Naive B cell (primary cell): ENCODE data around the gene PSMB3. TPM values are rescaled to one million over a fixed set of nuclear protein-coding genes. Genes with fewer than 3 reads are reported as not detected.

Source experiments
- ATAC-seq, 2 donors: fragments of 150-1000 bp; cut with Tn5 transposase; 2 replicates each; pipeline ENCODE4 v1.10.0; 2021; ENCODE audit warnings: low read depth in 2 of 2, mild to moderate bottlenecking in 2 of 2, moderate library complexity in 2 of 2
- DNase-seq: peaks from one replicate; pipeline ENCODE4 v3.0.0; 2022
- H3K27ac Mint-ChIP-seq, 6 donors: one replicate each; pipeline ENCODE4 v1.8.0; 2020 to 2022; ENCODE audit warnings: mild to moderate bottlenecking in 6 of 6, mixed read lengths in 6 of 6, moderate library complexity in 5 of 6, inconsistent platforms in 2 of 6
- H3K27me3 Mint-ChIP-seq, 3 donors: one replicate each; pipeline ENCODE4 v1.8.0; 2021 to 2022; ENCODE audit warnings: mixed read lengths in 3 of 3, mild to moderate bottlenecking in 1 of 3
- H3K36me3 Mint-ChIP-seq, 2 donors: one replicate each; pipeline ENCODE4 v1.8.0; 2020 to 2022; ENCODE audit warnings: mixed read lengths in 2 of 2, inconsistent platforms in 1 of 2, mild to moderate bottlenecking in 1 of 2
- H3K4me1 Mint-ChIP-seq, 3 donors: one replicate each; pipeline ENCODE4 v1.8.0; 2020 to 2022; ENCODE audit warnings: mixed read lengths in 3 of 3, inconsistent platforms in 1 of 3, mild to moderate bottlenecking in 1 of 3, moderate library complexity in 1 of 3
- H3K4me3 Mint-ChIP-seq, 8 donors: one replicate each; pipeline ENCODE4 v1.8.0; 2020 to 2022; ENCODE audit warnings: mild to moderate bottlenecking in 8 of 8, mixed read lengths in 8 of 8, moderate library complexity in 8 of 8, inconsistent platforms in 2 of 8
- H3K9me3 Mint-ChIP-seq, 7 donors: one replicate each; pipeline ENCODE4 v1.8.0; 2020 to 2022; ENCODE audit warnings: mixed read lengths in 7 of 7, mild to moderate bottlenecking in 5 of 7, inconsistent platforms in 2 of 7, moderate library complexity in 1 of 7
- polyA plus RNA-seq, 6 donors: library from polyadenylated mRNA; unstranded; fragments of 300-500 nt; fragmentation: Illumina TruSeq; gene quantifications; one replicate each; pipeline ENCODE4 v1.2.3, GENCODE V29; 2021; ENCODE audit warnings: low read depth in 6 of 6

Gene PSMB3
- polyA plus RNA-seq, 6 donors from 2014 or later: 326 to 642 (median 411) TPM

GRCh38 chr17:38750312-38751121 lies 2.0 kb upstream of the PSMB3 start:
- ATAC-seq (no peak), DNase-seq (no peak)
- peaks cover 0 to 4% (median 0%) of the 10 kb centered on the region in 7 donors for H3K9me3 Mint-ChIP-seq
- peak overlapping the region in 4 of 6 donors; percentile 76 to 99 (median 96) for H3K27ac Mint-ChIP-seq
- H3K36me3 Mint-ChIP-seq: peaks cover 0 to 15% of the 10 kb centered on the region in 2 donors
- peaks cover 49 to 67% (median 64%) of the 10 kb centered on the region in 3 donors for H3K4me1 Mint-ChIP-seq
- H3K27me3 Mint-ChIP-seq: peaks cover 22 to 42% (median 41%) of the 10 kb centered on the region in 3 donors
- H3K4me3 Mint-ChIP-seq: peak overlapping the region; percentile 89 to 100 (median 98)

- peak overlapping the region; percentile 94 to 99 (median 98) for H3K27ac Mint-ChIP-seq
- H3K4me1 Mint-ChIP-seq: peaks cover 45 to 68% (median 57%) of the 10 kb centered on the region in 3 donors
- peak overlapping the region; percentile 89 to 100 (median 98) for H3K4me3 Mint-ChIP-seq
- ATAC-seq: no peak
- H3K9me3 Mint-ChIP-seq: peaks cover 0 to 4% (median 0%) of the 10 kb centered on the region in 7 donors
- peaks cover 4 to 15% of the 10 kb centered on the region in 2 donors for H3K36me3 Mint-ChIP-seq
- peaks cover 21 to 36% (median 35%) of the 10 kb centered on the region in 3 donors for H3K27me3 Mint-ChIP-seq
- DNase-seq: no peak
These were observed 1.3 kb upstream of the PSMB3 start for GRCh38 chr17:38751144-38751807.

GRCh38 chr17:38751808-38752307 lies 683 bp upstream of the PSMB3 start:
- H3K4me1 Mint-ChIP-seq: peaks cover 39 to 65% (median 52%) of the 10 kb centered on the region in 3 donors
- peak; percentile 31 to 39 for ATAC-seq

GRCh38 chr17:38753071-38753506 lies 548 bp downstream of the PSMB3 start:
- H3K36me3 Mint-ChIP-seq: peaks cover 4 to 8% of the 10 kb centered on the region in 2 donors
- H3K27me3 Mint-ChIP-seq: peaks cover 14 to 20% (median 19%) of the 10 kb centered on the region in 3 donors
- ATAC-seq (no peak), DNase-seq (no peak)
- peak overlapping the region in 5 of 6 donors; percentile 94 to 99 (median 99) for H3K27ac Mint-ChIP-seq
- peak overlapping the region; percentile 89 to 100 (median 98) for H3K4me3 Mint-ChIP-seq
- peaks cover 0 to 4% (median 0%) of the 10 kb centered on the region in 7 donors for H3K9me3 Mint-ChIP-seq
- H3K4me1 Mint-ChIP-seq: peaks cover 33 to 63% (median 49%) of the 10 kb centered on the region in 3 donors

More at GRCh38 chr17:38751808-38752307, 683 bp upstream of the PSMB3 start:
- Mint-ChIP-seq H3K36me3 (peaks cover 4 to 10% of the 10 kb centered on the region in 2 donors), H3K9me3 (peaks cover 0 to 4% (median 0%) of the 10 kb centered on the region in 7 donors), H3K4me3 (peak overlapping the region; percentile 89 to 100 (median 98)), H3K27ac (peak overlapping the region; percentile 94 to 99 (median 98)), H3K27me3 (peaks cover 15 to 30% (median 29%) of the 10 kb centered on the region in 3 donors)
- peak; percentile 78 for DNase-seq

- no peaks in the 10 kb centered on the region for H3K9me3 Mint-ChIP-seq
- peaks cover 4 to 14% (median 10%) of the 10 kb centered on the region in 3 donors for H3K4me1 Mint-ChIP-seq
- H3K27ac Mint-ChIP-seq: peak overlapping the region in 4 of 6 donors; percentile 47 to 91 (median 66)
- no peaks in the 10 kb centered on the region for H3K27me3 Mint-ChIP-seq
- H3K36me3 Mint-ChIP-seq: peaks cover 6 to 25% of the 10 kb centered on the region in 2 donors
- H3K4me3 Mint-ChIP-seq: no peak overlapping the region
- DNase-seq: no peak
- ATAC-seq: peak in 1 of 2 donors; percentile 34
These were observed 9.1 kb downstream of the PSMB3 start for GRCh38 chr17:38761612-38762011.

- no peaks in the 10 kb centered on the region for H3K9me3 Mint-ChIP-seq
- no peak overlapping the region for H3K4me3 Mint-ChIP-seq
- no peaks in the 10 kb centered on the region for H3K27me3 Mint-ChIP-seq
- DNase-seq (no peak), ATAC-seq (no peak)
- peak overlapping the region in 3 of 6 donors; percentile 44 to 87 (median 76) for H3K27ac Mint-ChIP-seq
- H3K4me1 Mint-ChIP-seq: peaks cover 7 to 14% (median 10%) of the 10 kb centered on the region in 3 donors
- peaks cover 6 to 25% of the 10 kb centered on the region in 2 donors for H3K36me3 Mint-ChIP-seq
These were observed 9.7 kb downstream of the PSMB3 start for GRCh38 chr17:38762231-38762630.

DNA sequence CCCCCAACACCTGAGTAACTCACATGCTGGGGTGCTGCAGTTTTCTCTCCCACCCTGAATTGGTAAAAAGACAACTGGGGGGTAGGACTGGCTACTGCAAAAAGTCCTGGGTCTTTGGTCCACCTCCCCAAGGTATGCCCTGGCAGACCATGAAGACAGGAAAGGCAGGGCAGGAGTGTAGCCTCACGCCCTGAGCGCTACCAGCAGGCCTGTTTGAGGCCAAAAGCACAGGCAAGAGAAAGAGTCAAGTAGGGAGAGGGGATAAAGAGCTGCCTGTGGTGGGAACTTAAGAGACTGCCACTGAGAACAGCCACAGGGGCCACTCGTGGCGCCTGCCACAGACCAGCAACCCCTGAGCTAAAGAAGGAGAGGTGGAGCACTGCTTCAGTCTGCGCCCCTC lies 13.8 kb downstream of the PSMB3 start:
- Mint-ChIP-seq H3K4me3 (no peak overlapping the region), H3K27ac (peak overlapping the region in 2 of 6 donors; percentile 72 to 88), H3K9me3 (no peaks in the 10 kb centered on the region), H3K36me3 (peaks cover 8 to 26% of the 10 kb centered on the region in 2 donors), H3K27me3 (no peaks in the 10 kb centered on the region), H3K4me1 (peaks cover 6 to 17% (median 10%) of the 10 kb centered on the region in 3 donors)
- ATAC-seq (no peak), DNase-seq (no peak)

DNA sequence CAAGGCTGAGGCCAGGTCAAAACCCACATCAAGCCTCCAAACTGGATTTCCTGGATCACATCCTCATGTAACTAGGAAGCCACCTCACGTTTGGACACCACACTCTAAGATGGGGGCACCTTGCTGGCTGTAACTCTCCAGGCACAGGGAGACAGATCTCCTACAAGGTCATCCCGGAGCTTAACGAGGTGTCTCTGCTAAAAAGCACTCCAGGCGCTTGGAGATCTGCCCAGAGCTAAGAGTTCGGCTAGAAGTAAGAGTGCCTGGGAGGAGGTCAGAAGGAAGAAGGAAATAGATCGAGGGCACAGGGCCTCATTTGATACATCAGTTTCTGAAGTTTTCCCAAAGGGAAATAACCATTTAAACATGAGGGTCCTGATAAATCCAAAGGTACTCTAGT lies 15.9 kb downstream of the PSMB3 start:
- Mint-ChIP-seq H3K36me3 (peaks cover 8 to 27% of the 10 kb centered on the region in 2 donors), H3K4me1 (peaks cover 4 to 12% (median 6%) of the 10 kb centered on the region in 3 donors), H3K27ac (no peak overlapping the region), H3K4me3 (no peak overlapping the region), H3K27me3 (no peaks in the 10 kb centered on the region), H3K9me3 (no peaks in the 10 kb centered on the region)
- ATAC-seq (no peak), DNase-seq (no peak)

- H3K36me3 Mint-ChIP-seq: peaks cover 8 to 28% of the 10 kb centered on the region in 2 donors
These were observed 20.7 kb downstream of the PSMB3 start for GRCh38 chr17:38773258-38773657.

GRCh38 chr17:38777641-38778250 lies 25.2 kb downstream of the PSMB3 start:
- no peaks in the 10 kb centered on the region for H3K27me3 Mint-ChIP-seq
- no peak overlapping the region for H3K27ac Mint-ChIP-seq
- ATAC-seq (no peak), DNase-seq (no peak)
- H3K9me3 Mint-ChIP-seq: no peaks in the 10 kb centered on the region
- peaks cover 0 to 4% (median 0%) of the 10 kb centered on the region in 3 donors for H3K4me1 Mint-ChIP-seq
- peaks cover 5 to 36% of the 10 kb centered on the region in 2 donors for H3K36me3 Mint-ChIP-seq
- no peak overlapping the region for H3K4me3 Mint-ChIP-seq

More at GRCh38 chr17:38773258-38773657, 20.7 kb downstream of the PSMB3 start:
- Mint-ChIP-seq H3K4me3 (no peak overlapping the region), H3K27me3 (no peaks in the 10 kb centered on the region), H3K4me1 (peaks cover 2 to 8% (median 5%) of the 10 kb centered on the region in 3 donors), H3K9me3 (no peaks in the 10 kb centered on the region), H3K27ac (peak overlapping the region in 1 of 6 donors; percentile 48)
- no peak for DNase-seq
- no peak for ATAC-seq

GRCh38 chr17:38779965-38780752 lies 27.6 kb downstream of the PSMB3 start:
- Mint-ChIP-seq H3K9me3 (no peaks in the 10 kb centered on the region), H3K27ac (peak overlapping the region in 3 of 6 donors; percentile 26 to 65 (median 64)), H3K36me3 (peaks cover 5 to 25% of the 10 kb centered on the region in 2 donors)

DNA sequence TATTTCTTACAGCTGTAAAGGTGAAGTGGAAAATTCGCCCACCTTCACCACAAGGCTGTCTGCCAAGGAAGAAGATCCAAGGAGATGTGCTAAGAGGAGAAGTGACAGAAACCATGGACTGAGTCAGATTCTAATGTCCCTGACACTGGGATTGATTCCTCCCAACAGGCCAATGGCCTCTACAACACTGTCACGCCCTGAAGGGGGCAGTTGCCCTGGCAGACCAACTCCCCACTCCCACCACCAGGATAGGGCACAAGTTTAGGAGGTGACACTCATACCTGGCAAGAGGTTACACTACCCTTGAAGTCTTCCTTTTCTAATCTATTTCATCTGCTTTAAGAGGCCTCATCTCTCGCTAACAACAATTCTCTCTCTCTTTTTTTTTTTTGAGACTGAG lies 30.7 kb downstream of the PSMB3 start:
- Mint-ChIP-seq H3K9me3 (no peaks in the 10 kb centered on the region), H3K4me1 (peaks cover 3 to 11% (median 4%) of the 10 kb centered on the region in 3 donors), H3K27ac (no peak overlapping the region), H3K4me3 (no peak overlapping the region), H3K36me3 (peaks cover 5 to 32% of the 10 kb centered on the region in 2 donors), H3K27me3 (no peaks in the 10 kb centered on the region)
- no peak for DNase-seq
- ATAC-seq: no peak

More at GRCh38 chr17:38779965-38780752, 27.6 kb downstream of the PSMB3 start:
- no peak overlapping the region for H3K4me3 Mint-ChIP-seq
- H3K4me1 Mint-ChIP-seq: peaks cover 0 to 4% (median 0%) of the 10 kb centered on the region in 3 donors
- no peaks in the 10 kb centered on the region for H3K27me3 Mint-ChIP-seq
- DNase-seq (no peak), ATAC-seq (no peak)
